ENCODE results near the gene MYLIP. TPM values are rescaled to one million over a fixed set of nuclear protein-coding genes. Genes with fewer than 3 reads are reported as not detected.

The MYLIP gene
- total and polyA plus RNA-seq, 2 of the 13 experiments (the other 11 are each of a cell fraction or from before 2014, with no cell fraction given): 3.4 to 10.8 TPM

DNA sequence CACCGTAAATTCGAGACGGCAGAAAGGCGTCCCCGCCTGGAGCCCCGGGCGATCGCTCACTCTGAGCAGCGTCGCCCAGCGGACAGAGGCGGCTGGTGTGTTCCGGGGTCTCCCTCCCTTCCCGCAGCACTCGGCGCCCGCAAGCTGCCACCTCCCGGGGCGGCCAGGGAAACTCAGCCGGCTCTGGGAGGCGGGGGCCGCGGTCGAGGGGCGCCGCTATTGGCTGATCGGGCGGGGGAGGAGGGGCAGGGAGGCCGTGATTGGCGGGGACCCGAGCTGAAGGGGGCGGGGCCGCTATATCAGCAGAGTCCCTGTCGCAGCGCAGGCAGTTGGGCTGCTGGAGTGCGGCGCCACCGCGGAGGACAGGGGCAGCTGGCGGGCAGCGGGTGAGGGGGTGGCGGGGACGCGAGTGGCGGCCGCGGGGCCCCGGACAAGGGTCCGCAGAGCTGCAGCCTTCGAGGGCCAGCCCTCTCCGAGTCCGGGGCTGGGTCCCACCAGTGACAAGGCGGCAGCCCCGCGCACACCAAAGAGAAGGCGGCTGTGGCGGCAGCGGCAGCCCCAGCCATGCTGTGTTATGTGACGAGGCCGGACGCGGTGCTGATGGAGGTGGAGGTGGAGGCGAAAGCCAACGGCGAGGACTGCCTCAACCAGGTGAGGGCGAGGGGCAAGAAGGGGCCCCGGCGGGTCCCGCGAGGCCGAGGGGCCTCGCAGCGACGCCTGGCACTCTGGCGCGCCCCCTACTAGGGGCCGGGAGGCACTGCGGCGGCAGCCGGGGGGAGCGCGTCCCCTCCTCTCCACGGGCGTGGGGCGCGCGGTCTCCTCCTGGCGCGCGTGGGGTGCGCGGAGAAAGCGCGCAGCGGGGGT lies at the start of gene MYLIP (continued):
- TF ChIP-seq SNAI1 (CRISPR knock-in tag; IDR thresholded peaks at IDR 0.05; ENCODE audit: borderline replicate concordance) (0 out of 2 replicates have a peak, but pooled peaks have one; percentile 83), ZNF792 (CRISPR knock-in tag; IDR thresholded peaks at IDR 0.05) (peak; percentile 95), SMC3 (IDR thresholded peaks at IDR 0.05; ENCODE audit: low read length) (no peak), ZNF724P (CRISPR knock-in tag; IDR thresholded peaks at IDR 0.05; ENCODE audit: borderline replicate concordance) (peak; percentile 78), XBP1 (CRISPR knock-in tag; IDR thresholded peaks at IDR 0.05) (peak; percentile 34; the same call in 1 of the 2 replicates), HNRNPLL (IDR thresholded peaks at IDR 0.05; ENCODE audit: low read depth, low read length, poor library complexity, severe bottlenecking) (peak; percentile 77), SP2 (CRISPR knock-in tag; IDR thresholded peaks at IDR 0.05) (peak; percentile 91), CBX1 (IDR thresholded peaks at IDR 0.05; ENCODE audit: low read depth) (peak; percentile 66), SNAPC4 (CRISPR knock-in tag; IDR thresholded peaks at IDR 0.05) (0 out of 2 replicates have a peak, but pooled peaks have one; percentile 76), ZNF883 (CRISPR knock-in tag; IDR thresholded peaks at IDR 0.05; ENCODE audit: not compliant biosample characterization) (peak; percentile 80), ZSCAN22 (CRISPR knock-in tag; IDR thresholded peaks at IDR 0.05) (no peak), ZNF326 (CRISPR knock-in tag; IDR thresholded peaks at IDR 0.05; ENCODE audit: borderline replicate concordance) (no peak)
- TF ChIP-seq, protein P1, sequence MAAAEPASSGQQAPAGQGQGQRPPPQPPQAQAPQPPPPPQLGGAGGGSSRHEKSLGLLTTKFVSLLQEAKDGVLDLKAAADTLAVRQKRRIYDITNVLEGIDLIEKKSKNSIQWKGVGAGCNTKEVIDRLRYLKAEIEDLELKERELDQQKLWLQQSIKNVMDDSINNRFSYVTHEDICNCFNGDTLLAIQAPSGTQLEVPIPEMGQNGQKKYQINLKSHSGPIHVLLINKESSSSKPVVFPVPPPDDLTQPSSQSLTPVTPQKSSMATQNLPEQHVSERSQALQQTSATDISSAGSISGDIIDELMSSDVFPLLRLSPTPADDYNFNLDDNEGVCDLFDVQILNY (CRISPR knock-in tag; conservative IDR thresholded peaks at IDR 0.05): no peak
- TF ChIP-seq, protein P2, sequence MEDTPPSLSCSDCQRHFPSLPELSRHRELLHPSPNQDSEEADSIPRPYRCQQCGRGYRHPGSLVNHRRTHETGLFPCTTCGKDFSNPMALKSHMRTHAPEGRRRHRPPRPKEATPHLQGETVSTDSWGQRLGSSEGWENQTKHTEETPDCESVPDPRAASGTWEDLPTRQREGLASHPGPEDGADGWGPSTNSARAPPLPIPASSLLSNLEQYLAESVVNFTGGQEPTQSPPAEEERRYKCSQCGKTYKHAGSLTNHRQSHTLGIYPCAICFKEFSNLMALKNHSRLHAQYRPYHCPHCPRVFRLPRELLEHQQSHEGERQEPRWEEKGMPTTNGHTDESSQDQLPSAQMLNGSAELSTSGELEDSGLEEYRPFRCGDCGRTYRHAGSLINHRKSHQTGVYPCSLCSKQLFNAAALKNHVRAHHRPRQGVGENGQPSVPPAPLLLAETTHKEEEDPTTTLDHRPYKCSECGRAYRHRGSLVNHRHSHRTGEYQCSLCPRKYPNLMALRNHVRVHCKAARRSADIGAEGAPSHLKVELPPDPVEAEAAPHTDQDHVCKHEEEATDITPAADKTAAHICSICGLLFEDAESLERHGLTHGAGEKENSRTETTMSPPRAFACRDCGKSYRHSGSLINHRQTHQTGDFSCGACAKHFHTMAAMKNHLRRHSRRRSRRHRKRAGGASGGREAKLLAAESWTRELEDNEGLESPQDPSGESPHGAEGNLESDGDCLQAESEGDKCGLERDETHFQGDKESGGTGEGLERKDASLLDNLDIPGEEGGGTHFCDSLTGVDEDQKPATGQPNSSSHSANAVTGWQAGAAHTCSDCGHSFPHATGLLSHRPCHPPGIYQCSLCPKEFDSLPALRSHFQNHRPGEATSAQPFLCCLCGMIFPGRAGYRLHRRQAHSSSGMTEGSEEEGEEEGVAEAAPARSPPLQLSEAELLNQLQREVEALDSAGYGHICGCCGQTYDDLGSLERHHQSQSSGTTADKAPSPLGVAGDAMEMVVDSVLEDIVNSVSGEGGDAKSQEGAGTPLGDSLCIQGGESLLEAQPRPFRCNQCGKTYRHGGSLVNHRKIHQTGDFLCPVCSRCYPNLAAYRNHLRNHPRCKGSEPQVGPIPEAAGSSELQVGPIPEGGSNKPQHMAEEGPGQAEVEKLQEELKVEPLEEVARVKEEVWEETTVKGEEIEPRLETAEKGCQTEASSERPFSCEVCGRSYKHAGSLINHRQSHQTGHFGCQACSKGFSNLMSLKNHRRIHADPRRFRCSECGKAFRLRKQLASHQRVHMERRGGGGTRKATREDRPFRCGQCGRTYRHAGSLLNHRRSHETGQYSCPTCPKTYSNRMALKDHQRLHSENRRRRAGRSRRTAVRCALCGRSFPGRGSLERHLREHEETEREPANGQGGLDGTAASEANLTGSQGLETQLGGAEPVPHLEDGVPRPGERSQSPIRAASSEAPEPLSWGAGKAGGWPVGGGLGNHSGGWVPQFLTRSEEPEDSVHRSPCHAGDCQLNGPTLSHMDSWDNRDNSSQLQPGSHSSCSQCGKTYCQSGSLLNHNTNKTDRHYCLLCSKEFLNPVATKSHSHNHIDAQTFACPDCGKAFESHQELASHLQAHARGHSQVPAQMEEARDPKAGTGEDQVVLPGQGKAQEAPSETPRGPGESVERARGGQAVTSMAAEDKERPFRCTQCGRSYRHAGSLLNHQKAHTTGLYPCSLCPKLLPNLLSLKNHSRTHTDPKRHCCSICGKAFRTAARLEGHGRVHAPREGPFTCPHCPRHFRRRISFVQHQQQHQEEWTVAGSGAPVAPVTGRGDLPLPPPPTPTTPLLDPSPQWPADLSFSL (CRISPR knock-in tag; IDR thresholded peaks at IDR 0.05): no peak
- TF ChIP-seq, protein P3, sequence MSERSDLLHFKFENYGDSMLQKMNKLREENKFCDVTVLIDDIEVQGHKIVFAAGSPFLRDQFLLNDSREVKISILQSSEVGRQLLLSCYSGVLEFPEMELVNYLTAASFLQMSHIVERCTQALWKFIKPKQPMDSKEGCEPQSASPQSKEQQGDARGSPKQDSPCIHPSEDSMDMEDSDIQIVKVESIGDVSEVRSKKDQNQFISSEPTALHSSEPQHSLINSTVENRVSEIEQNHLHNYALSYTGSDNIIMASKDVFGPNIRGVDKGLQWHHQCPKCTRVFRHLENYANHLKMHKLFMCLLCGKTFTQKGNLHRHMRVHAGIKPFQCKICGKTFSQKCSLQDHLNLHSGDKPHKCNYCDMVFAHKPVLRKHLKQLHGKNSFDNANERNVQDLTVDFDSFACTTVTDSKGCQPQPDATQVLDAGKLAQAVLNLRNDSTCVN (CRISPR knock-in tag; IDR thresholded peaks at IDR 0.05; ENCODE audit: borderline replicate concordance): peak; percentile 92; the same call in 1 of the 2 replicates
